Upper lobe of left lung (tissue), 6 donors: ENCODE data around the gene TMED8. TPM values are rescaled to one million over a fixed set of nuclear protein-coding genes. Genes with fewer than 3 reads are reported as not detected.

Experiments used
- ATAC-seq, 2 donors: fragments of 200-7000 bp; cut with Tn5 transposase; one replicate each; pipeline ENCODE4 v1.9.1; 2022; ENCODE audit warnings: mild to moderate bottlenecking in 2 of 2, moderate library complexity in 2 of 2; ENCODE audit not compliant: low FRiP score in 2 of 2
- DNase-seq, 2 donors: peaks; one replicate each; pipeline ENCODE4 v3.0.0-alpha.2; 2019 to 2020
- H3K27ac ChIP-seq, 4 donors: fragments of 200-600 bp; sonication (generic); one replicate each; pipeline ENCODE4 v1.5.1; 2016 to 2019
- H3K27me3 ChIP-seq, 4 donors: fragments of 200-600 bp; sonication (generic); one replicate each; pipeline ENCODE4 v1.5.1; 2017 to 2019
- H3K36me3 ChIP-seq, 4 donors: fragments of 200-600 bp; sonication (generic); one replicate each; pipeline ENCODE4 v1.5.1; 2016 to 2019
- H3K4me1 ChIP-seq, 4 donors: fragments of 200-600 bp; sonication (generic); one replicate each; pipeline ENCODE4 v1.5.1; 2018 to 2019
- H3K4me3 ChIP-seq, 4 donors: fragments of 200-600 bp; sonication (generic); one replicate each; pipeline ENCODE4 v1.5.1; 2017 to 2019; ENCODE audit warnings: mild to moderate bottlenecking in 2 of 4, moderate library complexity in 1 of 4
- H3K9me3 ChIP-seq, 4 donors: fragments of 200-600 bp; sonication (generic); one replicate each; pipeline ENCODE4 v1.5.1; 2018 to 2019
- EP300 ChIP-seq, 4 donors: sonication (generic); formaldehyde crosslinking; IDR thresholded peaks; one replicate each; pipeline ENCODE4 v1.5.1; 2017; ENCODE audit warnings: antibody characterized with exemption in 4 of 4, control low read depth in 2 of 4
- POLR2A ChIP-seq, 4 donors: fragments of 450-650 bp; IDR thresholded peaks; one replicate each; pipeline ENCODE4 v1.5.1; 2016 to 2017; ENCODE audit warnings: antibody characterized with exemption in 4 of 4, mild to moderate bottlenecking in 2 of 4
- POLR2AphosphoS5 ChIP-seq, 2 donors: sonication (generic); formaldehyde crosslinking; IDR thresholded peaks; one replicate each; pipeline ENCODE4 v1.5.1; 2017; ENCODE audit warnings: antibody characterized with exemption in 2 of 2
- WGBS, 2 donors: methylation state at CpG; one replicate each; pipeline ENCODE4 v1.1.5; 2017 to 2018; 5-methylcytosine and 5-hydroxymethylcytosine counted together
- total RNA-seq, 6 donors: library from RNA; depleted of rRNA in 4 of 6; stranded (reverse); fragments of >200 nt in 4 of 6; gene quantifications; one replicate each; pipeline versions ENCODE4 v1.1.0 to v1.2.1, GENCODE V29; 2016 to 2021
- TF ChIP-seq, protein P1 (sequence below), 6 experiments: fragments of 450-650 bp in 4 of 6; fragments of 200-600 bp in 2 of 6; sonication (generic) in 2 of 6; IDR thresholded peaks; one replicate each; pipeline ENCODE4 v1.5.1; 2016 to 2019; ENCODE audit warnings: antibody characterized with exemption in 6 of 6
- donor health status: DM: no; HTN: no; CAD: no; lungs with moderate emphysema.
- donor health status: DM: no; HTN: yes; CAD: no; lungs with severe emphysema.

The TMED8 gene
- total RNA-seq, 6 donors from 2014 or later, result 7.8 to 20.6 (median 11.2) TPM

DNA sequence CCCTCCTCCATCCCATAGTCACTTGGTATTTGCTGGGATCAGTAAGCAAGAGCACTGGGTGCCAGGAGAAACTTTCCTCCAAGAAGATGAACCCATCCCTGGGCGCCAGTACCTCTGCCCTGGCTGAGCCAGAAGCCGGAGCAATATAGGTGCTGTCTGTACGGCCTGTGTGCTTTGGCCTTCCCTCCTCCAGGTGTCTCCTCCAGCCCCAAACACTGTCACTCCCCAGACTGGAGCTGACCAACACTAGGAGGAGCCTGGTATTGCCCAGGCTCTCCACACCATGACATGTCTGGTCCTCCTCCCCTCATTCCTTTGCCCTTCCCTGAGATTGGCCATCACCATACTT is 51.2 kb downstream of the TMED8 start:
- Histone ChIP-seq H3K4me3 (no peak overlapping the region), H3K27me3 (no peaks in the 10 kb centered on the region), H3K36me3 (no peaks in the 10 kb centered on the region), H3K4me1 (peaks cover 6 to 11% (median 7%) of the 10 kb centered on the region in 4 donors), H3K27ac (no peak overlapping the region), H3K9me3 (no peaks in the 10 kb centered on the region)
- WGBS, 2 donors, result 90 to 93% methylated on average over 3 of the region's 3 CpGs
- ATAC-seq (no peak), DNase-seq (no peak)
- TF ChIP-seq, protein P1, sequence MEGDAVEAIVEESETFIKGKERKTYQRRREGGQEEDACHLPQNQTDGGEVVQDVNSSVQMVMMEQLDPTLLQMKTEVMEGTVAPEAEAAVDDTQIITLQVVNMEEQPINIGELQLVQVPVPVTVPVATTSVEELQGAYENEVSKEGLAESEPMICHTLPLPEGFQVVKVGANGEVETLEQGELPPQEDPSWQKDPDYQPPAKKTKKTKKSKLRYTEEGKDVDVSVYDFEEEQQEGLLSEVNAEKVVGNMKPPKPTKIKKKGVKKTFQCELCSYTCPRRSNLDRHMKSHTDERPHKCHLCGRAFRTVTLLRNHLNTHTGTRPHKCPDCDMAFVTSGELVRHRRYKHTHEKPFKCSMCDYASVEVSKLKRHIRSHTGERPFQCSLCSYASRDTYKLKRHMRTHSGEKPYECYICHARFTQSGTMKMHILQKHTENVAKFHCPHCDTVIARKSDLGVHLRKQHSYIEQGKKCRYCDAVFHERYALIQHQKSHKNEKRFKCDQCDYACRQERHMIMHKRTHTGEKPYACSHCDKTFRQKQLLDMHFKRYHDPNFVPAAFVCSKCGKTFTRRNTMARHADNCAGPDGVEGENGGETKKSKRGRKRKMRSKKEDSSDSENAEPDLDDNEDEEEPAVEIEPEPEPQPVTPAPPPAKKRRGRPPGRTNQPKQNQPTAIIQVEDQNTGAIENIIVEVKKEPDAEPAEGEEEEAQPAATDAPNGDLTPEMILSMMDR (IDR thresholded peaks at IDR 0.05), result no peak
- TF ChIP-seq EP300 (IDR thresholded peaks at IDR 0.05) (no peak), POLR2AphosphoS5 (IDR thresholded peaks at IDR 0.05) (no peak), POLR2A (IDR thresholded peaks at IDR 0.05) (no peak)

- no peaks in the 10 kb centered on the region for H3K9me3 ChIP-seq
- ATAC-seq, result no peak
- H3K4me1 ChIP-seq, result peaks cover 6 to 12% (median 7%) of the 10 kb centered on the region in 4 donors
- 81 to 88% methylated on average over 10 to 11 of the region's 11 CpGs for WGBS, 2 donors
- TF ChIP-seq, protein P1 (IDR thresholded peaks at IDR 0.05), result no peak
- no peak for TF ChIP-seq POLR2A (IDR thresholded peaks at IDR 0.05)
- TF ChIP-seq EP300 (IDR thresholded peaks at IDR 0.05), result no peak
- H3K27ac ChIP-seq, result no peak overlapping the region
- H3K4me3 ChIP-seq, result no peak overlapping the region
- DNase-seq, result no peak
- H3K36me3 ChIP-seq, result no peaks in the 10 kb centered on the region
- no peaks in the 10 kb centered on the region for H3K27me3 ChIP-seq
Observed at GRCh38 chr14:77324816-77325745, 51.8 kb downstream of the TMED8 start.

GRCh38 chr14:77324289-77324688 is 52.6 kb downstream of the TMED8 start:
- TF ChIP-seq POLR2A (IDR thresholded peaks at IDR 0.05) (no peak), EP300 (IDR thresholded peaks at IDR 0.05) (no peak), POLR2AphosphoS5 (IDR thresholded peaks at IDR 0.05) (no peak)
- TF ChIP-seq, protein P1 (IDR thresholded peaks at IDR 0.05), result no peak
- ATAC-seq (no peak), DNase-seq (no peak)
- H3K27ac ChIP-seq, result no peak overlapping the region
- no peak overlapping the region for H3K4me3 ChIP-seq
- peaks cover 12 to 20% (median 14%) of the 10 kb centered on the region in 4 donors for H3K4me1 ChIP-seq
- 95 to 97% methylated on average over 2 to 3 of the region's 3 CpGs for WGBS, 2 donors
- no peaks in the 10 kb centered on the region for H3K27me3 ChIP-seq
- H3K9me3 ChIP-seq, result no peaks in the 10 kb centered on the region
- H3K36me3 ChIP-seq, result no peaks in the 10 kb centered on the region

DNA sequence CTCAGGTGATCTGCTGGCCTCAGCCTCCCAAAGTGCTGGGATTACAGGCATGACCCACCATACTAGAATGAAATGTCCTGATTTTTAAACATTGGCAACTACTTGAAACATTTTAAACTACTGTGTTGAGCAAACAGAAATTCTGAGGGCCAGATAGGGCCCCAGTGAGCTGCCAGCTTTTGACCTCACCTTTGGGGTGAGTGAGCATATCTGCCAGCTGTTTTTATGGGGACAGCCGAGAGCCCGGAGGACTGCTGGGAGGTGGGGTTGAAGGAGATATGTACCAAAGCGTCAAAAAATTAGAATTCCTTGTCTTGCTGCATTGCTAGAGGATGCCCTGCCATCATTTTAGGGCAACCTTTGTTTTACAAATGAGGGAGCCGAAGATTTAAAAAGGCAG is 53.3 kb downstream of the TMED8 start:
- no peaks in the 10 kb centered on the region for H3K9me3 ChIP-seq
- H3K4me1 ChIP-seq, result peaks cover 12 to 21% (median 14%) of the 10 kb centered on the region in 4 donors
- no peak overlapping the region for H3K27ac ChIP-seq
- no peaks in the 10 kb centered on the region for H3K27me3 ChIP-seq
- H3K36me3 ChIP-seq, result no peaks in the 10 kb centered on the region
- H3K4me3 ChIP-seq, result no peak overlapping the region
- TF ChIP-seq EP300 (IDR thresholded peaks at IDR 0.05), result no peak
- no peak for TF ChIP-seq POLR2AphosphoS5 (IDR thresholded peaks at IDR 0.05)
- TF ChIP-seq, protein P1 (IDR thresholded peaks at IDR 0.05), result no peak
- no peak for TF ChIP-seq POLR2A (IDR thresholded peaks at IDR 0.05)
- no peak for DNase-seq
- 92 to 96% methylated on average over 4 of the region's 4 CpGs for WGBS, 2 donors
- no peak for ATAC-seq
